Breast epithelium (tissue), 4 donors: Measurements from ENCODE around the gene HBG2. TPM values are rescaled to one million over a fixed set of nuclear protein-coding genes. Genes with fewer than 3 reads are reported as not detected.

Experiments used
- DNase-seq, 2 donors: peaks; one replicate each; pipeline ENCODE4 v3.0.0-alpha.2; 2019; ENCODE audit warnings: low spot score in 2 of 2
- H3K27ac ChIP-seq, 2 donors: fragments of 200-600 bp; sonication (generic) in 1 of 2; one replicate each; pipeline ENCODE4 v1.5.1; 2016 to 2019; ENCODE audit warnings: mild to moderate bottlenecking in 1 of 2
- H3K27me3 ChIP-seq, 2 donors: fragments of 200-600 bp; sonication (generic) in 1 of 2; one replicate each; pipeline versions ENCODE4 v1.5.1 to v1.6.0; 2017 to 2019; ENCODE audit warnings: control low read depth in 1 of 2, mild to moderate bottlenecking in 1 of 2
- H3K36me3 ChIP-seq: fragments of 200-600 bp; one replicate; pipeline ENCODE4 v1.5.1; 2019
- H3K4me1 ChIP-seq, 2 donors: fragments of 200-600 bp; sonication (generic); one replicate each; pipeline ENCODE4 v1.5.1; 2016 to 2019; ENCODE audit warnings: control low read depth in 1 of 2
- H3K4me3 ChIP-seq, 3 donors: fragments of 200-600 bp; sonication (generic); 1 replicate in 2 of 3; 2 replicates in 1 of 3; pipeline ENCODE4 v1.5.1; 2016 to 2019; ENCODE audit warnings: mild to moderate bottlenecking in 3 of 3, moderate library complexity in 2 of 3
- H3K9me3 ChIP-seq, 2 donors: fragments of 200-600 bp; sonication (generic) in 1 of 2; one replicate each; pipeline ENCODE4 v1.5.1; 2016 to 2019; ENCODE audit warnings: control low read depth in 1 of 2
- CTCF ChIP-seq, 3 donors: fragments of 450-650 bp; IDR thresholded peaks; one replicate each; pipeline ENCODE4 v1.5.1; 2016 to 2017; ENCODE audit warnings: antibody characterized with exemption in 3 of 3, mild to moderate bottlenecking in 3 of 3, moderate library complexity in 3 of 3
- POLR2A ChIP-seq: fragments of 450-650 bp; IDR thresholded peaks from one replicate; pipeline ENCODE4 v1.6.1; 2016; ENCODE audit warnings: antibody characterized with exemption, mild to moderate bottlenecking, moderate library complexity
- POLR2AphosphoS5 ChIP-seq, 3 donors: sonication (generic); formaldehyde crosslinking; IDR thresholded peaks; one replicate each; pipeline ENCODE4 v1.6.1; 2017; ENCODE audit warnings: antibody characterized with exemption in 3 of 3
- intact Hi-C: fragments of 100-400 bp; cut with DNase I; formaldehyde crosslinking; loops from one replicate; pipeline ENCODE4 v1.15.1; 2023; ENCODE audit warnings: low total_unique reads
- total RNA-seq, 3 donors: library from RNA; depleted of rRNA; stranded (reverse); fragments of >200 nt; gene quantifications; one replicate each; pipeline ENCODE4 v1.1.0, GENCODE V29; 2016

The HBG2 gene
- total RNA-seq, 3 donors from 2014 or later = not detected

- Histone ChIP-seq H3K4me3 (no peak overlapping the region), H3K9me3 (no peaks in the 10 kb centered on the region), H3K36me3 (no peaks in the 10 kb centered on the region), H3K27ac (no peak overlapping the region), H3K4me1 (no peaks in the 10 kb centered on the region), H3K27me3 (no peaks in the 10 kb centered on the region)
- intact Hi-C loops = no loop called here
- no peak for TF ChIP-seq CTCF (IDR thresholded peaks at IDR 0.05)
- no peak for TF ChIP-seq POLR2AphosphoS5 (IDR thresholded peaks at IDR 0.05)
- no peak for TF ChIP-seq POLR2A
- no peak for DNase-seq
Observed at GRCh38 chr11:5229796-5230195, 24.8 kb downstream of the HBG2 start.

- no peak overlapping the region for H3K4me3 ChIP-seq
- TF ChIP-seq POLR2A = no peak
- TF ChIP-seq CTCF (IDR thresholded peaks at IDR 0.05) = no peak
- TF ChIP-seq POLR2AphosphoS5 (IDR thresholded peaks at IDR 0.05) = no peak
- H3K27ac ChIP-seq = no peak overlapping the region
- no peaks in the 10 kb centered on the region for H3K4me1 ChIP-seq
- no peak for DNase-seq
- H3K27me3 ChIP-seq = no peaks in the 10 kb centered on the region
- intact Hi-C loops = no loop called here
- H3K36me3 ChIP-seq = no peaks in the 10 kb centered on the region
- H3K9me3 ChIP-seq = no peaks in the 10 kb centered on the region
Observed at GRCh38 chr11:5229356-5229755, 25.2 kb downstream of the HBG2 start.

- Histone ChIP-seq H3K4me1 (no peaks in the 10 kb centered on the region), H3K27ac (no peak overlapping the region), H3K9me3 (no peaks in the 10 kb centered on the region), H3K27me3 (no peaks in the 10 kb centered on the region), H3K36me3 (no peaks in the 10 kb centered on the region), H3K4me3 (no peak overlapping the region)
- DNase-seq = no peak
- TF ChIP-seq POLR2A = no peak
- intact Hi-C loops = no loop called here
Observed at GRCh38 chr11:5228124-5228523, 26.5 kb downstream of the HBG2 start.

GRCh38 chr11:5227681-5228080 lies 26.9 kb downstream of the HBG2 start:
- DNase-seq = no peak
- H3K9me3 ChIP-seq = no peaks in the 10 kb centered on the region
- intact Hi-C loops = no loop called here
- TF ChIP-seq POLR2AphosphoS5 (IDR thresholded peaks at IDR 0.05) (no peak), POLR2A (no peak), CTCF (IDR thresholded peaks at IDR 0.05) (no peak)
- no peak overlapping the region for H3K4me3 ChIP-seq
- H3K4me1 ChIP-seq = no peaks in the 10 kb centered on the region
- no peaks in the 10 kb centered on the region for H3K36me3 ChIP-seq
- no peak overlapping the region for H3K27ac ChIP-seq
- H3K27me3 ChIP-seq = no peaks in the 10 kb centered on the region

GRCh38 chr11:5226732-5227310 lies 27.8 kb downstream of the HBG2 start, which contains the start of gene HBB:
TSS of gene HBB (minus strand) at chr11:5227071. CDS start at chr11:5227021, 50 bp downstream.
- Histone ChIP-seq H3K9me3 (peaks cover 0 to 3% of the 10 kb centered on the region in 2 donors), H3K27ac (no peak within 1 kb of the TSS), H3K27me3 (no peaks in the 10 kb centered on the region), H3K36me3 (no peaks in the 10 kb centered on the region), H3K4me3 (no peak within 1 kb of the TSS), H3K4me1 (no peaks in the 10 kb centered on the region)
- intact Hi-C loops = no loop called here
- DNase-seq = no peak
- TF ChIP-seq CTCF (IDR thresholded peaks at IDR 0.05) (no peak), POLR2A (no peak), POLR2AphosphoS5 (IDR thresholded peaks at IDR 0.05) (no peak)

- no peak for TF ChIP-seq POLR2A
- no peak for TF ChIP-seq CTCF (IDR thresholded peaks at IDR 0.05)
- TF ChIP-seq POLR2AphosphoS5 (IDR thresholded peaks at IDR 0.05) = no peak
- Histone ChIP-seq H3K36me3 (no peaks in the 10 kb centered on the region), H3K9me3 (peaks cover 3 to 4% of the 10 kb centered on the region in 2 donors), H3K27me3 (no peaks in the 10 kb centered on the region), H3K27ac (no peak overlapping the region), H3K4me3 (no peak overlapping the region), H3K4me1 (no peaks in the 10 kb centered on the region)
- DNase-seq = no peak
- intact Hi-C loops = no loop called here
Observed at GRCh38 chr11:5225480-5225871, 29.1 kb downstream of the HBG2 start.
